ENCODE results near the gene SMDT1.
"Not testable (repeated sequence)": the region's sequence is repeated elsewhere in the genome, so short reads cannot be mapped to it uniquely, and the experiment has no call there.

SMDT1 gene

GRCh38 chr22:42086051-42086450 lies 6.6 kb downstream of the SMDT1 start:
- Histone ChIP-seq H3K56ac (ENCODE audit: low read length) (no peak overlapping the region), H3K4me2 (ENCODE audit: low read length) (no peak overlapping the region), H3K79me1 (ENCODE audit: low read length) (peaks cover 10% of the 10 kb centered on the region), H3K18ac (ENCODE audit: low read length) (no peak overlapping the region), H3K4me1 (ENCODE audit: control insufficient read depth, low read depth, low read length) (no peaks in the 10 kb centered on the region), H3K36me3 (ENCODE audit: control insufficient read depth, insufficient read depth, low read length) (peaks cover 9% of the 10 kb centered on the region), H3K23ac (ENCODE audit: low read length) (no peak overlapping the region), H3K27ac (ENCODE audit: low read depth, low read length) (no peak overlapping the region), H3K27me3 (ENCODE audit: insufficient read depth, low read length, poor library complexity) (no peaks in the 10 kb centered on the region), H3K4ac (ENCODE audit: low read depth, low read length) (no peak overlapping the region), H4K5ac (ENCODE audit: low read length) (no peak overlapping the region), H2AK5ac (ENCODE audit: low read length) (no peak overlapping the region), H4K8ac (ENCODE audit: low read depth, low read length) (no peak overlapping the region), H3K4me3 (ENCODE audit: low read length) (no peak overlapping the region), H2BK120ac (ENCODE audit: low read depth, low read length) (no peak overlapping the region), H2BK15ac (replicated peaks; ENCODE audit: low read depth) (no peak overlapping the region), H3K9ac (ENCODE audit: low read length) (no peak overlapping the region), H2BK5ac (ENCODE audit: low read length) (no peak overlapping the region), H3K79me2 (ENCODE audit: control insufficient read depth, insufficient read depth, low read length) (peaks cover 12% of the 10 kb centered on the region)
- WGBS (ENCODE audit: extremely low coverage, insufficient coverage, low lambda C conversion rate), result no CpG with 5 or more reads among the region's 6 CpGs
- no peak for DNase-seq

- H3K4me3 ChIP-seq (ENCODE audit: low read length), result peak within 1 kb of the TSS; percentile 97
- H3K9ac ChIP-seq (ENCODE audit: low read length), result peak within 1 kb of the TSS; percentile 99
- peak within 1 kb of the TSS; percentile 100 for H3K23ac ChIP-seq (ENCODE audit: low read length)
- DNase-seq, result peak; percentile 100
- H3K36me3 ChIP-seq (ENCODE audit: control insufficient read depth, insufficient read depth, low read length), result peaks cover 5% of the 10 kb centered on the region
- peak within 1 kb of the TSS; percentile 100 for H3K56ac ChIP-seq (ENCODE audit: low read length)
- peaks cover 10% of the 10 kb centered on the region for H3K79me1 ChIP-seq (ENCODE audit: low read length)
- peak within 1 kb of the TSS; percentile 91 for H3K4me2 ChIP-seq (ENCODE audit: low read length)
- H3K4ac ChIP-seq (ENCODE audit: low read depth, low read length), result peak within 1 kb of the TSS; percentile 83
- H2AK5ac ChIP-seq (ENCODE audit: low read length), result no peak within 1 kb of the TSS
- H2BK5ac ChIP-seq (ENCODE audit: low read length), result peak within 1 kb of the TSS; percentile 90
- no peak within 1 kb of the TSS for H2BK120ac ChIP-seq (ENCODE audit: low read depth, low read length)
- H3K27ac ChIP-seq (ENCODE audit: low read depth, low read length), result peak within 1 kb of the TSS; percentile 53
- no peaks in the 10 kb centered on the region for H3K4me1 ChIP-seq (ENCODE audit: control insufficient read depth, low read depth, low read length)
- H2BK15ac ChIP-seq (replicated peaks; ENCODE audit: low read depth), result no peak within 1 kb of the TSS
- no CpG with 5 or more reads among the region's 71 CpGs for WGBS (ENCODE audit: extremely low coverage, insufficient coverage, low lambda C conversion rate)
- no peak within 1 kb of the TSS for H4K8ac ChIP-seq (ENCODE audit: low read depth, low read length)
- H4K5ac ChIP-seq (ENCODE audit: low read length), result no peak within 1 kb of the TSS
- H3K18ac ChIP-seq (ENCODE audit: low read length), result peak within 1 kb of the TSS; percentile 35
- no peaks in the 10 kb centered on the region for H3K27me3 ChIP-seq (ENCODE audit: insufficient read depth, low read length, poor library complexity)
- H3K79me2 ChIP-seq (ENCODE audit: control insufficient read depth, insufficient read depth, low read length), result peaks cover 12% of the 10 kb centered on the region
Measured at GRCh38 chr22:42090596-42091454, 11.3 kb downstream of the SMDT1 start, which contains the start of gene NDUFA6. NDUFA6 (minus strand) TSS chr22:42090772; CDS start chr22:42090744, 28 bp downstream.

GRCh38 chr22:42091455-42091782 lies 11.9 kb downstream of the SMDT1 start:
- Histone ChIP-seq H3K79me2 (ENCODE audit: control insufficient read depth, insufficient read depth, low read length) (peaks cover 12% of the 10 kb centered on the region), H3K9ac (ENCODE audit: low read length) (peak overlapping the region; percentile 82), H3K27ac (ENCODE audit: low read depth, low read length) (no peak overlapping the region), H3K4me3 (ENCODE audit: low read length) (peak overlapping the region; percentile 53), H2AK5ac (ENCODE audit: low read length) (no peak overlapping the region), H3K18ac (ENCODE audit: low read length) (peak overlapping the region; percentile 15), H3K27me3 (ENCODE audit: insufficient read depth, low read length, poor library complexity) (no peaks in the 10 kb centered on the region), H2BK5ac (ENCODE audit: low read length) (no peak overlapping the region), H3K56ac (ENCODE audit: low read length) (peak overlapping the region; percentile 92), H2BK15ac (replicated peaks; ENCODE audit: low read depth) (no peak overlapping the region), H3K23ac (ENCODE audit: low read length) (no peak overlapping the region), H3K79me1 (ENCODE audit: low read length) (peaks cover 9% of the 10 kb centered on the region), H3K4me2 (ENCODE audit: low read length) (peak overlapping the region; percentile 91), H3K4ac (ENCODE audit: low read depth, low read length) (no peak overlapping the region), H4K8ac (ENCODE audit: low read depth, low read length) (no peak overlapping the region), H3K4me1 (ENCODE audit: control insufficient read depth, low read depth, low read length) (no peaks in the 10 kb centered on the region), H4K5ac (ENCODE audit: low read length) (no peak overlapping the region), H3K36me3 (ENCODE audit: control insufficient read depth, insufficient read depth, low read length) (peaks cover 2% of the 10 kb centered on the region), H2BK120ac (ENCODE audit: low read depth, low read length) (no peak overlapping the region)
- no peak for DNase-seq
- WGBS (ENCODE audit: extremely low coverage, insufficient coverage, low lambda C conversion rate), result no CpG with 5 or more reads among the region's 7 CpGs

GRCh38 chr22:42101199-42101598 lies 21.7 kb downstream of the SMDT1 start:
- Histone ChIP-seq H3K4me1 (ENCODE audit: control insufficient read depth, low read depth, low read length) (no peaks in the 10 kb centered on the region), H3K4me2 (ENCODE audit: low read length) (no peak overlapping the region), H2BK15ac (replicated peaks; ENCODE audit: low read depth) (no peak overlapping the region), H4K5ac (ENCODE audit: low read length) (no peak overlapping the region), H2BK5ac (ENCODE audit: low read length) (no peak overlapping the region), H3K27me3 (ENCODE audit: insufficient read depth, low read length, poor library complexity) (no peaks in the 10 kb centered on the region), H3K36me3 (ENCODE audit: control insufficient read depth, insufficient read depth, low read length) (no peaks in the 10 kb centered on the region), H2BK120ac (ENCODE audit: low read depth, low read length) (no peak overlapping the region), H3K56ac (ENCODE audit: low read length) (no peak overlapping the region), H2AK5ac (ENCODE audit: low read length) (no peak overlapping the region), H3K18ac (ENCODE audit: low read length) (no peak overlapping the region), H4K8ac (ENCODE audit: low read depth, low read length) (no peak overlapping the region), H3K4ac (ENCODE audit: low read depth, low read length) (no peak overlapping the region), H3K9ac (ENCODE audit: low read length) (no peak overlapping the region), H3K23ac (ENCODE audit: low read length) (no peak overlapping the region), H3K4me3 (ENCODE audit: low read length) (no peak overlapping the region), H3K79me1 (ENCODE audit: low read length) (no peaks in the 10 kb centered on the region), H3K79me2 (ENCODE audit: control insufficient read depth, insufficient read depth, low read length) (no peaks in the 10 kb centered on the region), H3K27ac (ENCODE audit: low read depth, low read length) (no peak overlapping the region)
- WGBS (ENCODE audit: extremely low coverage, insufficient coverage, low lambda C conversion rate), result no CpG with 5 or more reads among the region's 3 CpGs
- DNase-seq, result no peak

GRCh38 chr22:42104332-42104860 lies 24.9 kb downstream of the SMDT1 start:
- H3K4me1 ChIP-seq (ENCODE audit: control insufficient read depth, low read depth, low read length); H3K23ac ChIP-seq (ENCODE audit: low read length); H2BK15ac ChIP-seq (replicated peaks; ENCODE audit: low read depth); H3K18ac ChIP-seq (ENCODE audit: low read length); H3K4me2 ChIP-seq (ENCODE audit: low read length); H3K79me1 ChIP-seq (ENCODE audit: low read length); H3K27ac ChIP-seq (ENCODE audit: low read depth, low read length); H2BK5ac ChIP-seq (ENCODE audit: low read length); H3K27me3 ChIP-seq (ENCODE audit: insufficient read depth, low read length, poor library complexity); H3K4me3 ChIP-seq (ENCODE audit: low read length); H4K8ac ChIP-seq (ENCODE audit: low read depth, low read length); H3K36me3 ChIP-seq (ENCODE audit: control insufficient read depth, insufficient read depth, low read length); H3K9ac ChIP-seq (ENCODE audit: low read length); H4K5ac ChIP-seq (ENCODE audit: low read length); DNase-seq; H3K4ac ChIP-seq (ENCODE audit: low read depth, low read length); H2BK120ac ChIP-seq (ENCODE audit: low read depth, low read length); H3K56ac ChIP-seq (ENCODE audit: low read length); H3K79me2 ChIP-seq (ENCODE audit: control insufficient read depth, insufficient read depth, low read length); H2AK5ac ChIP-seq (ENCODE audit: low read length): not testable (repeated sequence)
- WGBS (ENCODE audit: extremely low coverage, insufficient coverage, low lambda C conversion rate), result no CpG with 5 or more reads among the region's 6 CpGs

All from mesendoderm (in vitro differentiated cells).